Right lung (tissue), 5 donors: ENCODE results near the gene ASH1L. TPM values are rescaled to one million over a fixed set of nuclear protein-coding genes. Genes with fewer than 3 reads are reported as not detected.
"Not testable (repeated sequence)": the region's sequence is repeated elsewhere in the genome, so short reads cannot be mapped to it uniquely, and the experiment has no call there.

Experiments
- DNase-seq, 2 donors: peaks; one replicate each; pipeline ENCODE4 v3.0.0-alpha.2; 2013
- polyA plus RNA-seq, 5 donors: library from polyadenylated mRNA; unstranded; fragments of 120-200 nt; gene quantifications; one replicate each; pipeline versions ENCODE4 v1.2.1 to v1.2.3, GENCODE V29; 2013; ENCODE audit warnings: inconsistent platforms in 1 of 5, low replicate concordance in 1 of 5; ENCODE audit not compliant: insufficient read length in 5 of 5, insufficient read depth in 1 of 5

ASH1L gene
- polyA plus RNA-seq, 5 donors: 31.9 to 52.2 (median 48.3) TPM

GRCh38 chr1:155499953-155500639 lies 62.5 kb downstream of the ASH1L start:
- no peak for DNase-seq

GRCh38 chr1:155499263-155499662 lies 63.3 kb downstream of the ASH1L start:
- no peak for DNase-seq

- not testable (repeated sequence) for DNase-seq
These were observed 69.0 kb downstream of the ASH1L start for GRCh38 chr1:155493595-155493994.

- not testable (repeated sequence) for DNase-seq
These were observed 74.2 kb downstream of the ASH1L start for GRCh38 chr1:155488419-155488818.

- no peak for DNase-seq
These were observed 75.1 kb downstream of the ASH1L start for GRCh38 chr1:155487541-155487940.

GRCh38 chr1:155486952-155487351 lies 75.7 kb downstream of the ASH1L start:
- not testable (repeated sequence) for DNase-seq

- DNase-seq: no peak
These were observed 76.7 kb downstream of the ASH1L start for GRCh38 chr1:155485945-155486344.

- no peak for DNase-seq
These were observed 77.4 kb downstream of the ASH1L start for GRCh38 chr1:155485222-155485621.

GRCh38 chr1:155481741-155482241 lies 80.8 kb downstream of the ASH1L start:
- no peak for DNase-seq

GRCh38 chr1:155479205-155479604 lies 83.4 kb downstream of the ASH1L start:
- no peak for DNase-seq

- DNase-seq: no peak
These were observed 84.2 kb downstream of the ASH1L start for GRCh38 chr1:155478270-155478852.

- no peak for DNase-seq
These were observed 88.5 kb downstream of the ASH1L start for GRCh38 chr1:155474146-155474545.

- no peak for DNase-seq
These were observed 89.3 kb downstream of the ASH1L start for GRCh38 chr1:155473151-155473821.

- DNase-seq: no peak
These were observed 90.0 kb downstream of the ASH1L start for GRCh38 chr1:155472491-155473083.

- no peak for DNase-seq
These were observed 90.7 kb downstream of the ASH1L start for GRCh38 chr1:155471891-155472290.

GRCh38 chr1:155471026-155471425 lies 91.6 kb downstream of the ASH1L start:
- no peak for DNase-seq

GRCh38 chr1:155466996-155467395 lies 95.6 kb downstream of the ASH1L start:
- DNase-seq: no peak

- DNase-seq: no peak
These were observed 96.0 kb downstream of the ASH1L start for GRCh38 chr1:155466617-155466972.

GRCh38 chr1:155463865-155464650 lies 98.5 kb downstream of the ASH1L start:
- no peak for DNase-seq

GRCh38 chr1:155458111-155458510 lies 104.5 kb downstream of the ASH1L start:
- no peak for DNase-seq

GRCh38 chr1:155457266-155457665 lies 105.3 kb downstream of the ASH1L start:
- DNase-seq: no peak
